GM21515 (cell line): ENCODE measurements around the gene MTHFD2.
"Not testable (repeated sequence)": the region's sequence is repeated elsewhere in the genome, so short reads cannot be mapped to it uniquely, and the experiment has no call there.

Experiments used
- ATAC-seq: cut with Tn5 transposase; IDR thresholded peaks from one replicate; pipeline ENCODE4 v1.9.1; 2021; ENCODE audit not compliant: unreplicated experiment

Gene MTHFD2

GRCh38 chr2:74227646-74228045 is 29.2 kb downstream of the MTHFD2 start:
- ATAC-seq: no peak

GRCh38 chr2:74228772-74229171 is 30.4 kb downstream of the MTHFD2 start:
- no peak for ATAC-seq

- ATAC-seq: not testable (repeated sequence)
Measured at GRCh38 chr2:74229865-74230264, 31.4 kb downstream of the MTHFD2 start.

- no peak for ATAC-seq
Measured at GRCh38 chr2:74232426-74232825, 34.0 kb downstream of the MTHFD2 start.

GRCh38 chr2:74233648-74234047 is 35.2 kb downstream of the MTHFD2 start:
- no peak for ATAC-seq

- ATAC-seq: no peak
Measured at GRCh38 chr2:74235041-74235440, 36.6 kb downstream of the MTHFD2 start.

GRCh38 chr2:74238879-74239278 is 40.5 kb downstream of the MTHFD2 start:
- ATAC-seq: no peak

GRCh38 chr2:74239346-74239745 is 40.9 kb downstream of the MTHFD2 start:
- no peak for ATAC-seq

GRCh38 chr2:74242354-74243071 is 44.1 kb downstream of the MTHFD2 start:
- no peak for ATAC-seq

GRCh38 chr2:74244286-74244685 is 45.9 kb downstream of the MTHFD2 start:
- ATAC-seq: no peak

GRCh38 chr2:74246496-74247195 is 48.2 kb downstream of the MTHFD2 start:
- ATAC-seq: no peak

- ATAC-seq: no peak
Measured at GRCh38 chr2:74249406-74250122, 51.1 kb downstream of the MTHFD2 start.

- no peak for ATAC-seq
Measured at GRCh38 chr2:74250189-74250631, 51.8 kb downstream of the MTHFD2 start.

- no peak for ATAC-seq
Measured at GRCh38 chr2:74252036-74252435, 53.6 kb downstream of the MTHFD2 start.

GRCh38 chr2:74252862-74253261 is 54.4 kb downstream of the MTHFD2 start:
- ATAC-seq: no peak

GRCh38 chr2:74253306-74253970 is 55.0 kb downstream of the MTHFD2 start:
- no peak for ATAC-seq

GRCh38 chr2:74253971-74254310 is 55.5 kb downstream of the MTHFD2 start:
- no peak for ATAC-seq

GRCh38 chr2:74255660-74256213 is 57.3 kb downstream of the MTHFD2 start:
- no peak for ATAC-seq

- no peak for ATAC-seq
Measured at GRCh38 chr2:74259191-74259590, 60.8 kb downstream of the MTHFD2 start.

- no peak for ATAC-seq
Measured at GRCh38 chr2:74259733-74260132, 61.3 kb downstream of the MTHFD2 start.

GRCh38 chr2:74260495-74260894 is 62.1 kb downstream of the MTHFD2 start:
- no peak for ATAC-seq
